ENCODE results near the gene CCDC85B. TPM values are rescaled to one million over a fixed set of nuclear protein-coding genes. Genes with fewer than 3 reads are reported as not detected.

CCDC85B gene
- total RNA-seq, 1 experiment from 2014 or later = 85.4 TPM

DNA sequence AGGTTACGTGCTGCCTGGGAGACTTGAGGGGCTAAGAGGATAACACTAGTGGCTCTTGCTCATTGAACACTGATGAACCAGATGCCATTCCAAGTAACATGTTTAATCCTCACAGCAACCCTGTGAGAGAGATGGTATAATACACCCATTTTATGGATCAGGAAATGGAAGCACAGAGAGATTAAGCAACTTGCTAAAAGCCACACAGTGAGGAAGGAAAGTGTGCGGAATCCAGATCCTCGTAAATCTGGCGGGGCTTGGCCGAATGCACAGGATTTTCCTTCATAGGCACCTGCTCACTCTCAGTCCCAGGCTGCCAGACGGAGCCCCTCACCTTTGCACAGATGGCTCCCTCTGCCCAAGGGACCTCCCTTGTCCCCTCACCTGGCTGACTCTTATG lies 17.4 kb downstream of the CCDC85B start:
- H3K36me3 ChIP-seq (ENCODE audit: control insufficient read depth, insufficient read depth, low read length) = no peaks in the 10 kb centered on the region
- peak overlapping the region; percentile 99 for H3K27ac ChIP-seq (ENCODE audit: low read length)
- no peaks in the 10 kb centered on the region for H3K9me3 ChIP-seq (ENCODE audit: control insufficient read depth, insufficient read depth, low read depth, low read length)
- no peak for DNase-seq (ENCODE audit: low read depth, low spot score)
- no TSS peak for BruUV-seq (replicated peaks)
- ChIA-PET CTCF (no interaction called here), POLR2A (interaction anchor here (0.6 kb wide), 1 partner anchor 56 kb away, joined by 5 read pairs; no protein-coding TSS in a partner anchor)
- in situ Hi-C loops (cut with HindIII; ENCODE audit: low pct_unique_long_range_greater_than_20kb, low sequenced_read_pairs) = no loop called here
- H3K4me3 ChIP-seq (ENCODE audit: low read depth in 2 of 2, low read length in 2 of 2) = no peak overlapping the region
- peaks cover 80% of the 10 kb centered on the region for H3K4me1 ChIP-seq (ENCODE audit: control insufficient read depth, insufficient read depth, low read length)
- ATAC-seq = no peak
- intact Hi-C loops (cut with micrococcal nuclease; ENCODE audit: unreplicated experiment) = no loop called here
- H3K27me3 ChIP-seq (ENCODE audit: control insufficient read depth, insufficient read depth, low read length) = no peaks in the 10 kb centered on the region
- no peak for TF ChIP-seq POLR2AphosphoS5 (IDR thresholded peaks at IDR 0.05; ENCODE audit: low read depth, low read length)
- TF ChIP-seq SIN3A (IDR thresholded peaks at IDR 0.05; ENCODE audit: borderline replicate concordance, insufficient read depth, low read depth, low read length) = no peak
- TF ChIP-seq, protein P1, sequence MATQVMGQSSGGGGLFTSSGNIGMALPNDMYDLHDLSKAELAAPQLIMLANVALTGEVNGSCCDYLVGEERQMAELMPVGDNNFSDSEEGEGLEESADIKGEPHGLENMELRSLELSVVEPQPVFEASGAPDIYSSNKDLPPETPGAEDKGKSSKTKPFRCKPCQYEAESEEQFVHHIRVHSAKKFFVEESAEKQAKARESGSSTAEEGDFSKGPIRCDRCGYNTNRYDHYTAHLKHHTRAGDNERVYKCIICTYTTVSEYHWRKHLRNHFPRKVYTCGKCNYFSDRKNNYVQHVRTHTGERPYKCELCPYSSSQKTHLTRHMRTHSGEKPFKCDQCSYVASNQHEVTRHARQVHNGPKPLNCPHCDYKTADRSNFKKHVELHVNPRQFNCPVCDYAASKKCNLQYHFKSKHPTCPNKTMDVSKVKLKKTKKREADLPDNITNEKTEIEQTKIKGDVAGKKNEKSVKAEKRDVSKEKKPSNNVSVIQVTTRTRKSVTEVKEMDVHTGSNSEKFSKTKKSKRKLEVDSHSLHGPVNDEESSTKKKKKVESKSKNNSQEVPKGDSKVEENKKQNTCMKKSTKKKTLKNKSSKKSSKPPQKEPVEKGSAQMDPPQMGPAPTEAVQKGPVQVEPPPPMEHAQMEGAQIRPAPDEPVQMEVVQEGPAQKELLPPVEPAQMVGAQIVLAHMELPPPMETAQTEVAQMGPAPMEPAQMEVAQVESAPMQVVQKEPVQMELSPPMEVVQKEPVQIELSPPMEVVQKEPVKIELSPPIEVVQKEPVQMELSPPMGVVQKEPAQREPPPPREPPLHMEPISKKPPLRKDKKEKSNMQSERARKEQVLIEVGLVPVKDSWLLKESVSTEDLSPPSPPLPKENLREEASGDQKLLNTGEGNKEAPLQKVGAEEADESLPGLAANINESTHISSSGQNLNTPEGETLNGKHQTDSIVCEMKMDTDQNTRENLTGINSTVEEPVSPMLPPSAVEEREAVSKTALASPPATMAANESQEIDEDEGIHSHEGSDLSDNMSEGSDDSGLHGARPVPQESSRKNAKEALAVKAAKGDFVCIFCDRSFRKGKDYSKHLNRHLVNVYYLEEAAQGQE (IDR thresholded peaks at IDR 0.05; ENCODE audit: insufficient read depth in 1 of 2, low read depth in 2 of 2, low read length in 1 of 2) = no peak
- TF ChIP-seq TCF7L2 (IDR thresholded peaks at IDR 0.05; ENCODE audit: low read depth, low read length) = no peak

DNA sequence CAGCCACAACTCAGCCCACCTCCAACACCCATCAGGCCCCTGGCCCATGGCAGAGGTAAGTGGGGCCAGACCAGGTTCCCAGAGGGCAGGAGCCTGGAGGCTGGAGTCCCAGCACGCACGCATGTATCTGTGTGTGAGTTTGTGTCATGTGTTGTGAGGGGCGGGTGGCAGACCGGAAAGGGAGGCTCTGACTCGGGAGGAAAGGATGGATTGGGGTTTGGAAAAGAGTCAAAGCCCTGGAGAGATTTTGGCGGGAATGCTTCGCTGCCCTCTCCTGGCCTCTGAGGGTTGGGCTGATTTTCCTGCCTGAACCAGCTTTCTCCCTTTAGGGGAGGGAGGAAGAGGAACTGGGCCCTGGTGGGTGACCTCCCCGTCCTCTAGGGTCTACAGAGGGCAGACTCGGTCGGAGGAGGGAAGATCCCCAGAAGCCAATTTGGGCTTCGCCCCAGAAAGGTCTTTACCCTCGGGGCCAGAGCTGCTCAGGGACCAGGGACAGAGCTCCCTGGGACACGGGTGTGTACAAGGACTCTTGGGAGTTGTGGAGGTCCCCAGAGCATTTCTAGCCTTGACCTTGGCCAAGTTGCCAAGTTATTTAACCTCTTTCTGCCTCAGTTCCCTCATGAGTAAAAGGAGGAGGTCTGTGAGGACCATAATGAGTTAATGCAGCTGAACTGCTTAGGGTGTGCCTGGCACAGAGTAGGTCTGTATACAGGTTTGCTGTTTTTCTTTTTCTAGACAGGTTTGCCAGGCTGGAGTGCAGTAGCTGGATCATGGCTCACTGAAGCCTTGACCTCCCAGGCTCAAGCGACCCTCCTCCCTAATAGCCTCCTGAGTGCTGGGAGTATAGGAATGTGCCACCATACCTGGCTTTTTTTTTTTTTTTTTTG lies 21.5 kb downstream of the CCDC85B start:
- H3K36me3 ChIP-seq (ENCODE audit: control insufficient read depth, insufficient read depth, low read length) = no peaks in the 10 kb centered on the region
- no peaks in the 10 kb centered on the region for H3K27me3 ChIP-seq (ENCODE audit: control insufficient read depth, insufficient read depth, low read length)
- ATAC-seq (peak; percentile 24), DNase-seq (ENCODE audit: low read depth, low spot score) (no peak)
- peaks cover 90% of the 10 kb centered on the region for H3K4me1 ChIP-seq (ENCODE audit: control insufficient read depth, insufficient read depth, low read length)
- H3K27ac ChIP-seq (ENCODE audit: low read length) = peak overlapping the region; percentile 99
- no peaks in the 10 kb centered on the region for H3K9me3 ChIP-seq (ENCODE audit: control insufficient read depth, insufficient read depth, low read depth, low read length)
- TF ChIP-seq, protein P2, sequence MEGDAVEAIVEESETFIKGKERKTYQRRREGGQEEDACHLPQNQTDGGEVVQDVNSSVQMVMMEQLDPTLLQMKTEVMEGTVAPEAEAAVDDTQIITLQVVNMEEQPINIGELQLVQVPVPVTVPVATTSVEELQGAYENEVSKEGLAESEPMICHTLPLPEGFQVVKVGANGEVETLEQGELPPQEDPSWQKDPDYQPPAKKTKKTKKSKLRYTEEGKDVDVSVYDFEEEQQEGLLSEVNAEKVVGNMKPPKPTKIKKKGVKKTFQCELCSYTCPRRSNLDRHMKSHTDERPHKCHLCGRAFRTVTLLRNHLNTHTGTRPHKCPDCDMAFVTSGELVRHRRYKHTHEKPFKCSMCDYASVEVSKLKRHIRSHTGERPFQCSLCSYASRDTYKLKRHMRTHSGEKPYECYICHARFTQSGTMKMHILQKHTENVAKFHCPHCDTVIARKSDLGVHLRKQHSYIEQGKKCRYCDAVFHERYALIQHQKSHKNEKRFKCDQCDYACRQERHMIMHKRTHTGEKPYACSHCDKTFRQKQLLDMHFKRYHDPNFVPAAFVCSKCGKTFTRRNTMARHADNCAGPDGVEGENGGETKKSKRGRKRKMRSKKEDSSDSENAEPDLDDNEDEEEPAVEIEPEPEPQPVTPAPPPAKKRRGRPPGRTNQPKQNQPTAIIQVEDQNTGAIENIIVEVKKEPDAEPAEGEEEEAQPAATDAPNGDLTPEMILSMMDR (IDR thresholded peaks at IDR 0.05) = no peak
- TF ChIP-seq SIN3A (IDR thresholded peaks at IDR 0.05; ENCODE audit: borderline replicate concordance, insufficient read depth, low read depth, low read length) (0 out of 2 replicates have a peak, but pooled peaks have one; percentile 30), TCF7L2 (IDR thresholded peaks at IDR 0.05; ENCODE audit: low read depth, low read length) (no peak), POLR2AphosphoS5 (IDR thresholded peaks at IDR 0.05; ENCODE audit: low read depth, low read length) (peak; percentile 69)
- TF ChIP-seq, protein P1 (IDR thresholded peaks at IDR 0.05; ENCODE audit: insufficient read depth in 1 of 2, low read depth in 2 of 2, low read length in 1 of 2) = no peak; a peak in 1 of 4 replicates
- BruUV-seq (replicated peaks) = TSS peak; percentile 53
- intact Hi-C loops (cut with micrococcal nuclease; ENCODE audit: unreplicated experiment) = no loop called here
- ChIA-PET CTCF (interaction anchor here (0.5 to 1.2 kb wide), 5 partner anchors 9 to 582 kb away, joined by 3 to 8 read pairs (median 3); partner anchors contain the start of genes CCDC85B and FIBP), POLR2A (interaction anchor here (0.5 to 2.4 kb wide), 9 partner anchors 9 to 404 kb away, joined by 3 to 37 read pairs (median 4); partner anchors contain the start of gene FOSL1)
- no peak overlapping the region for H3K4me3 ChIP-seq (ENCODE audit: low read depth in 2 of 2, low read length in 2 of 2)
- in situ Hi-C loops (cut with HindIII; ENCODE audit: low pct_unique_long_range_greater_than_20kb, low sequenced_read_pairs) = no loop called here

Data from Panc1 (cell line).